ENCODE measurements around the gene TTC21A.

- TF ChIP-seq JUNB (CRISPR knock-in tag; IDR thresholded peaks at IDR 0.05; ENCODE audit: borderline replicate concordance) (no peak), ZNF121 (CRISPR knock-in tag; IDR thresholded peaks at IDR 0.05) (no peak), CBX5 (CRISPR knock-in tag; IDR thresholded peaks at IDR 0.05; ENCODE audit: borderline replicate concordance) (no peak), ZNF580 (CRISPR knock-in tag; IDR thresholded peaks at IDR 0.05; ENCODE audit: borderline replicate concordance, low read depth) (no peak), EZH2 (conservative IDR thresholded peaks at IDR 0.05; ENCODE audit: low read depth, low read length) (no peak), GABPA (IDR thresholded peaks at IDR 0.05; ENCODE audit: low read depth, low read length) (no peak), GABPA (CRISPR knock-in tag; IDR thresholded peaks at IDR 0.05; ENCODE audit: low read depth) (no peak)
- TF ChIP-seq, protein P1, sequence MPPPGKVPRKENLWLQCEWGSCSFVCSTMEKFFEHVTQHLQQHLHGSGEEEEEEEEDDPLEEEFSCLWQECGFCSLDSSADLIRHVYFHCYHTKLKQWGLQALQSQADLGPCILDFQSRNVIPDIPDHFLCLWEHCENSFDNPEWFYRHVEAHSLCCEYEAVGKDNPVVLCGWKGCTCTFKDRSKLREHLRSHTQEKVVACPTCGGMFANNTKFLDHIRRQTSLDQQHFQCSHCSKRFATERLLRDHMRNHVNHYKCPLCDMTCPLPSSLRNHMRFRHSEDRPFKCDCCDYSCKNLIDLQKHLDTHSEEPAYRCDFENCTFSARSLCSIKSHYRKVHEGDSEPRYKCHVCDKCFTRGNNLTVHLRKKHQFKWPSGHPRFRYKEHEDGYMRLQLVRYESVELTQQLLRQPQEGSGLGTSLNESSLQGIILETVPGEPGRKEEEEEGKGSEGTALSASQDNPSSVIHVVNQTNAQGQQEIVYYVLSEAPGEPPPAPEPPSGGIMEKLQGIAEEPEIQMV (CRISPR knock-in tag; IDR thresholded peaks at IDR 0.05; ENCODE audit: low read depth), result no peak
- TF ChIP-seq, protein P2, sequence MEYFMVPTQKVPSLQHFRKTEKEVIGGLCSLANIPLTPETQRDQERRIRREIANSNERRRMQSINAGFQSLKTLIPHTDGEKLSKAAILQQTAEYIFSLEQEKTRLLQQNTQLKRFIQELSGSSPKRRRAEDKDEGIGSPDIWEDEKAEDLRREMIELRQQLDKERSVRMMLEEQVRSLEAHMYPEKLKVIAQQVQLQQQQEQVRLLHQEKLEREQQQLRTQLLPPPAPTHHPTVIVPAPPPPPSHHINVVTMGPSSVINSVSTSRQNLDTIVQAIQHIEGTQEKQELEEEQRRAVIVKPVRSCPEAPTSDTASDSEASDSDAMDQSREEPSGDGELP (IDR thresholded peaks at IDR 0.05; ENCODE audit: borderline replicate concordance, low read depth), result no peak
- TF ChIP-seq, protein P3, sequence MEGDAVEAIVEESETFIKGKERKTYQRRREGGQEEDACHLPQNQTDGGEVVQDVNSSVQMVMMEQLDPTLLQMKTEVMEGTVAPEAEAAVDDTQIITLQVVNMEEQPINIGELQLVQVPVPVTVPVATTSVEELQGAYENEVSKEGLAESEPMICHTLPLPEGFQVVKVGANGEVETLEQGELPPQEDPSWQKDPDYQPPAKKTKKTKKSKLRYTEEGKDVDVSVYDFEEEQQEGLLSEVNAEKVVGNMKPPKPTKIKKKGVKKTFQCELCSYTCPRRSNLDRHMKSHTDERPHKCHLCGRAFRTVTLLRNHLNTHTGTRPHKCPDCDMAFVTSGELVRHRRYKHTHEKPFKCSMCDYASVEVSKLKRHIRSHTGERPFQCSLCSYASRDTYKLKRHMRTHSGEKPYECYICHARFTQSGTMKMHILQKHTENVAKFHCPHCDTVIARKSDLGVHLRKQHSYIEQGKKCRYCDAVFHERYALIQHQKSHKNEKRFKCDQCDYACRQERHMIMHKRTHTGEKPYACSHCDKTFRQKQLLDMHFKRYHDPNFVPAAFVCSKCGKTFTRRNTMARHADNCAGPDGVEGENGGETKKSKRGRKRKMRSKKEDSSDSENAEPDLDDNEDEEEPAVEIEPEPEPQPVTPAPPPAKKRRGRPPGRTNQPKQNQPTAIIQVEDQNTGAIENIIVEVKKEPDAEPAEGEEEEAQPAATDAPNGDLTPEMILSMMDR (CRISPR knock-in tag; IDR thresholded peaks at IDR 0.05), result no peak
- TF ChIP-seq, protein P4, sequence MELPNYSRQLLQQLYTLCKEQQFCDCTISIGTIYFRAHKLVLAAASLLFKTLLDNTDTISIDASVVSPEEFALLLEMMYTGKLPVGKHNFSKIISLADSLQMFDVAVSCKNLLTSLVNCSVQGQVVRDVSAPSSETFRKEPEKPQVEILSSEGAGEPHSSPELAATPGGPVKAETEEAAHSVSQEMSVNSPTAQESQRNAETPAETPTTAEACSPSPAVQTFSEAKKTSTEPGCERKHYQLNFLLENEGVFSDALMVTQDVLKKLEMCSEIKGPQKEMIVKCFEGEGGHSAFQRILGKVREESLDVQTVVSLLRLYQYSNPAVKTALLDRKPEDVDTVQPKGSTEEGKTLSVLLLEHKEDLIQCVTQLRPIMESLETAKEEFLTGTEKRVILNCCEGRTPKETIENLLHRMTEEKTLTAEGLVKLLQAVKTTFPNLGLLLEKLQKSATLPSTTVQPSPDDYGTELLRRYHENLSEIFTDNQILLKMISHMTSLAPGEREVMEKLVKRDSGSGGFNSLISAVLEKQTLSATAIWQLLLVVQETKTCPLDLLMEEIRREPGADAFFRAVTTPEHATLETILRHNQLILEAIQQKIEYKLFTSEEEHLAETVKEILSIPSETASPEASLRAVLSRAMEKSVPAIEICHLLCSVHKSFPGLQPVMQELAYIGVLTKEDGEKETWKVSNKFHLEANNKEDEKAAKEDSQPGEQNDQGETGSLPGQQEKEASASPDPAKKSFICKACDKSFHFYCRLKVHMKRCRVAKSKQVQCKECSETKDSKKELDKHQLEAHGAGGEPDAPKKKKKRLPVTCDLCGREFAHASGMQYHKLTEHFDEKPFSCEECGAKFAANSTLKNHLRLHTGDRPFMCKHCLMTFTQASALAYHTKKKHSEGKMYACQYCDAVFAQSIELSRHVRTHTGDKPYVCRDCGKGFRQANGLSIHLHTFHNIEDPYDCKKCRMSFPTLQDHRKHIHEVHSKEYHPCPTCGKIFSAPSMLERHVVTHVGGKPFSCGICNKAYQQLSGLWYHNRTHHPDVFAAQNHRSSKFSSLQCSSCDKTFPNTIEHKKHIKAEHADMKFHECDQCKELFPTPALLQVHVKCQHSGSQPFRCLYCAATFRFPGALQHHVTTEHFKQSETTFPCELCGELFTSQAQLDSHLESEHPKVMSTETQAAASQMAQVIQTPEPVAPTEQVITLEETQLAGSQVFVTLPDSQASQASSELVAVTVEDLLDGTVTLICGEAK (IDR thresholded peaks at IDR 0.05), result no peak
- TF ChIP-seq, protein P4 (CRISPR knock-in tag; IDR thresholded peaks at IDR 0.05), result no peak
Observed at GRCh38 chr3:39104961-39105686, 2.4 kb upstream of the TTC21A start.

Measured in HepG2 (cell line).